ENCODE data around the gene CAPZA1. TPM values are rescaled to one million over a fixed set of nuclear protein-coding genes. Genes with fewer than 3 reads are reported as not detected.

CAPZA1 gene
- polyA plus RNA-seq (2013, experiment 1 of 4) = 153 TPM
- 149 TPM for polyA plus RNA-seq (2013, experiment 2 of 4)
- polyA plus RNA-seq (2013, experiment 3 of 4) = 116 TPM
- 124 TPM for polyA plus RNA-seq (2013, experiment 4 of 4)

DNA sequence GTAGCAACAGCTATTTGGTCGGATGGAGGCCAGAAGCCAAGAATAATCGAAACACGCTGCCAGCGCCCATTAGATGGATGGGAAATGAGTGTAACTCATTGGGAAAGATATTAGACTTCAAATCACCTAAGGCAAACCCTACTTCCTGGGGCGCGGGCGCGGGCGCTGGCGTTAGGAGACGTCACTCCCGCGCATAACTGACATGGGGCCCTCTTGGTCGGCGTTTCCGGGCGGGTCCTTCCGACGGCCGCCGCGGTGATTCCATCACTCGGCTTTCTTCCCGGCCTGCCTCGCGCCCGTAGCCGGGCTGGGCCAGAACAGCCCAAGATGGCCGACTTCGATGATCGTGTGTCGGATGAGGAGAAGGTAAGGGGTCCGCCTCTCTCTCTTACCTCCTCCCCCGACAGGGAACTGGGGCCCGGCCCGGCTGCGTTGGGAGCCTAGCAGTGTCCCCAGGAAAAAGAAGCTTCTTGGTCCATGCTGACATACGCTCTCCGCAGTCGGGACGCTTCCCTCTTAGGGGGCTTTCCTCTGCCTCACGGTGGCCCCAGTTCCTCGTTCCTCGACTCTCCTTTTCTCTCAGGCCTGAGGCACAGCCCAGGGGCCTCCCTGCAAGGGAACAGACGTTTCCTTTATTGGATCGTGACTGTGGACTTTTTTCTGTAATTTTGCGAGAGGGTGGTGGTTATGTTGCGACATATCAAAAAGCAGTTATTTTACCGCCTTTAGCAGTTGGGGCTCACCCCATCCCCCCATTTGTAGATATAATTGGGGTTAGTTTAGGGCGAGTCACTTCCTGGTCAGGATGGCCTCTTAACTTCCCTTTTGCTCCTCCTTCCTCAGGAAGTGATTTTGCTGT lies at the start of gene CAPZA1:
Gene CAPZA1 (plus strand): TSS at position 315 of the 859 bp plus-strand sequence. CDS start 13 bp downstream, at position 328.
- H3K27me3 ChIP-seq (ENCODE audit: control insufficient read depth, insufficient read depth, low read length, poor library complexity, severe bottlenecking) = no peaks in the 10 kb centered on the region
- peak within 1 kb of the TSS; percentile 83 for H3K4me3 ChIP-seq (ENCODE audit: insufficient read depth, low read depth, low read length)
- H3K27ac ChIP-seq (ENCODE audit: insufficient read depth, low read depth, low read length, poor library complexity, severe bottlenecking) = peak within 1 kb of the TSS; percentile 94
- no peaks in the 10 kb centered on the region for H3K9me3 ChIP-seq (ENCODE audit: control insufficient read depth, low read length)
- H3K36me3 ChIP-seq (ENCODE audit: control insufficient read depth, insufficient read depth, low read length) = no peaks in the 10 kb centered on the region
- 0% methylated on average over 50 of the region's 50 CpGs for WGBS, 2 experiments
- no peaks in the 10 kb centered on the region for H3K4me1 ChIP-seq (ENCODE audit: control insufficient read depth, insufficient read depth, low read length)

DNA sequence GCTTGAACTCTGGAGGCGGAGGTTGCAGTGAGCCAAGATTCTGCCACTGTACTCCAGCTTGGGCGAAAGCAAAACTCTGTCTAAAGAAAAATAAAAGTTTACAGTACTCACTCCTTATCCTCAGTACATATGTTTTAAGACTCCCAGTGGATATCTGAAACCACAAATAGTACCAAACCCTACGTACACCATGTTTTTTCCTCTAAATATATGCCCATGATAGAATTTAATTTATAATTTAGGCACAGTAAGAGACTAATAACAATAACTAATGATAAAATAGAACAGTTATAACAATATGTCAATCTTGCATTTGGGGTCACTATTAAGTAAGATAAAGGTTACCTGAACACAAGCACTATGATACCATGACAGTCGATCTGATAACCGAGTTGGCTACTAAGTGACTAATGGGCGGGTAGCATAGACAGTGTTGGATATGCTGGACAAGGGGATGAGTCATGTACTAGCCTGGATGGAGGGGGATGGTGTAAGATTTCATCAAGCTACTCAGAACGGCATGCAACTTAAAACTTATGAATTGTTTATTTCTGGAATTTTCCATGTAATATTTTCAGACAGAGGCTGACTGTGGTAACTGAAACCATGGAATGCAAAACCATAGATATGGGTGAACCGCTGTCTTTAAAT lies 44.4 kb upstream of the CAPZA1 start:
- Histone ChIP-seq H3K9me3 (ENCODE audit: control insufficient read depth, low read length) (no peaks in the 10 kb centered on the region), H3K27me3 (ENCODE audit: control insufficient read depth, insufficient read depth, low read length, poor library complexity, severe bottlenecking) (no peaks in the 10 kb centered on the region), H3K36me3 (ENCODE audit: control insufficient read depth, insufficient read depth, low read length) (peaks cover 12% of the 10 kb centered on the region), H3K27ac (ENCODE audit: insufficient read depth, low read depth, low read length, poor library complexity, severe bottlenecking) (no peak overlapping the region), H3K4me1 (ENCODE audit: control insufficient read depth, insufficient read depth, low read length) (no peaks in the 10 kb centered on the region), H3K4me3 (ENCODE audit: insufficient read depth, low read depth, low read length) (no peak overlapping the region)
- 96 to 97% methylated on average over 7 to 8 of the region's 8 CpGs for WGBS, 2 experiments

DNA sequence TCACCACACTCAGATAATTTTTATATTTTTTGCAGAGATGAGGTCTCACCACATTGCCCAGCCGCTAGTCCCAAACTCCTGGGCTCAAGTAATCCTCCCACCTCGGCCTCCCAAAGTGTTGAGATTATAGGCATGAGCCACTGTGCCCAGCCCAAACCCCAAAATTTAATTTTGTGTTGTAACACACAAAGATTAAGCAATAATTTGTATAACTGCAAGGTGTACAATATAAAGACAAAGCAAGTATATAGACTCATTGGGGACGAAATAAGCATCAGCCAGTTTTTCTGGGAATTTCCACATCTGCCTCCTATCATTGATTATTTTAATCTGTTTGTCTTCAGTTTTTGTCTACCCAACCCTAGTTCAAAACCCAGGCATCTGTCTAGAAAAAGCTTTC lies 43.4 kb upstream of the CAPZA1 start:
- Histone ChIP-seq H3K27me3 (ENCODE audit: control insufficient read depth, insufficient read depth, low read length, poor library complexity, severe bottlenecking) (no peaks in the 10 kb centered on the region), H3K27ac (ENCODE audit: insufficient read depth, low read depth, low read length, poor library complexity, severe bottlenecking) (no peak overlapping the region), H3K4me1 (ENCODE audit: control insufficient read depth, insufficient read depth, low read length) (no peaks in the 10 kb centered on the region), H3K9me3 (ENCODE audit: control insufficient read depth, low read length) (no peaks in the 10 kb centered on the region), H3K4me3 (ENCODE audit: insufficient read depth, low read depth, low read length) (no peak overlapping the region), H3K36me3 (ENCODE audit: control insufficient read depth, insufficient read depth, low read length) (peaks cover 12% of the 10 kb centered on the region)
- WGBS, 2 experiments = 88 to 97% methylated on average over 3 of the region's 3 CpGs

DNA sequence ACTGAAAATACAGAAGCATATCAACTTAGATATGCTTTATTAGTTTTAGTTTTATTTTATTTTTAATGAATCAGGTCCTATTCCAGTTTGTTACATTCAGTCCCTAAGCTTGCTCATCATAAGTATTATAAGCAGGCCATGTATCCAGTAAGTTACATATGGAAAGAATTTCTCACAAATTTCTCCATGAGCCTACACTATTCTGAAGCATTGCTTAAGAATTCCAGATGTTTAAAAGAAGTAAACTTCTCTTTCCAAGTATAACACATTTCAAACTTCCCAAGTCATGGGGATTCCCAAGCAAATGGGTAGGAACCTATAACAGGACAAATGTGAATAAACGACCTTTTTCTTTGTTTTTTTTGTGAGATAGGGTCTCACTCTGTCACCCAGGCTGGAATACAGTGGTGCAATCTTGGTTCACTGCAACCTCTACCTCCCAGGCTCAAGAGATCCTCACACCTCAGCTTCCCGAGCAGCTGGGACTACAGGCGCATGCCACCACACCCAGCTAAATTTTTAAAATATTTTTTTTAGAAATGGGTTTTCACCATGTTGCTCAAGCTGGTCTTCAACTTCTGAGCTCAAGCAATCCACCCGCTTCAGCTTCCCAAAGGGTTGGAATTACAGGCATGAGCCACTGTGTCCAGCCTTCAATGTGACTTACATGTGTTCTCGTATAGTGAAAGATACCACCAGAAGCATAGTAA lies 39.7 kb upstream of the CAPZA1 start:
- Histone ChIP-seq H3K36me3 (ENCODE audit: control insufficient read depth, insufficient read depth, low read length) (no peaks in the 10 kb centered on the region), H3K4me1 (ENCODE audit: control insufficient read depth, insufficient read depth, low read length) (no peaks in the 10 kb centered on the region), H3K9me3 (ENCODE audit: control insufficient read depth, low read length) (no peaks in the 10 kb centered on the region), H3K4me3 (ENCODE audit: insufficient read depth, low read depth, low read length) (no peak overlapping the region), H3K27ac (ENCODE audit: insufficient read depth, low read depth, low read length, poor library complexity, severe bottlenecking) (no peak overlapping the region), H3K27me3 (ENCODE audit: control insufficient read depth, insufficient read depth, low read length, poor library complexity, severe bottlenecking) (no peaks in the 10 kb centered on the region)
- 88 to 91% methylated on average over 5 of the region's 5 CpGs for WGBS, 2 experiments

DNA sequence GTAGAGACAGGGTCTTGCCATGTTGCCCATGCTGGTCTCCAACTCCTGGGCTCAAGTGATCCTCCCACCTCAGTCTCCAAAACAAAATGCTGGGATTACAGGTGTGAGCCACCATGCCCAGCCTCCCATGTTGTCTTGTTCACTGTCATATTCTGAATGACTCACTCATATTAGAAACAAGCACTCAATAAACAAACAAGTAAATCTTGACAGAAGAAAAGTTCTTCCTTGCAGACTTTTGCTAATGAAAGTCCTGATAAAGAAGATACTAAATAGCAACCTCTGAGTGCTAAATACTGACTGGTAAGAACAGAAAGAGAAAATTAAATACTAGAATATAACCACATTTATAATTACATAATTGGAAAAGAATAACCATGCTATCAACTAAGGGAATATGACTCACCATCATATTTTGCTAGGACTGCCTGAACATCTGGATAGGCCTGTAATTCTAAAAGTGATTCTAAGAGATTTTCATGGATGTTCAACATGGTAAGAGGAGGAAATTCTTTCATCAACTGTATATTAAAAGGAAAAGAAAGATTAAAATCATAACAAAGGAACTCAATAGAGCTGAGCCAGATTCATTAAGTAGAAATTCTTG lies 37.9 kb upstream of the CAPZA1 start:
- Histone ChIP-seq H3K4me1 (ENCODE audit: control insufficient read depth, insufficient read depth, low read length) (no peaks in the 10 kb centered on the region), H3K9me3 (ENCODE audit: control insufficient read depth, low read length) (no peaks in the 10 kb centered on the region), H3K27me3 (ENCODE audit: control insufficient read depth, insufficient read depth, low read length, poor library complexity, severe bottlenecking) (no peaks in the 10 kb centered on the region), H3K27ac (ENCODE audit: insufficient read depth, low read depth, low read length, poor library complexity, severe bottlenecking) (no peak overlapping the region), H3K36me3 (ENCODE audit: control insufficient read depth, insufficient read depth, low read length) (no peaks in the 10 kb centered on the region), H3K4me3 (ENCODE audit: insufficient read depth, low read depth, low read length) (no peak overlapping the region)

DNA sequence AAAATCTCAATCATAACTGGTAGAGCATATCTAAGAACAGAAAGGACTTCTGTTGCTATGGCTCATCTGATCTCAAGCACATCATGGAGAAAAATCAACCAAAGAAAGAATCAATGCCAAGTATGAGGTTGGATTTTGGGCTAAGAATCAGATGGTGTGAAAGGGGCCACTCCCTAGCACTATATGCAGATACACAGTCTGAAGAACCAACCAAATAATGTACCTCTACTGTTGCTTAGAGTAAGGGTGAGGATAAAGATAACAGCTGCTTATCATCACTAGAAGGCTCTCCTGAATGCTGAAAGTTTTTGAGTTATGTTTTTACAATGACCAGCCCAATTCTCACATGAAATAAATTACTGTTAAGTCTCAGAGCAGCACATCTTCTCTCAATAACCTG lies 36.3 kb upstream of the CAPZA1 start:
- Histone ChIP-seq H3K4me3 (ENCODE audit: insufficient read depth, low read depth, low read length) (no peak overlapping the region), H3K4me1 (ENCODE audit: control insufficient read depth, insufficient read depth, low read length) (no peaks in the 10 kb centered on the region), H3K27ac (ENCODE audit: insufficient read depth, low read depth, low read length, poor library complexity, severe bottlenecking) (no peak overlapping the region), H3K9me3 (ENCODE audit: control insufficient read depth, low read length) (no peaks in the 10 kb centered on the region), H3K27me3 (ENCODE audit: control insufficient read depth, insufficient read depth, low read length, poor library complexity, severe bottlenecking) (no peaks in the 10 kb centered on the region), H3K36me3 (ENCODE audit: control insufficient read depth, insufficient read depth, low read length) (no peaks in the 10 kb centered on the region)

DNA sequence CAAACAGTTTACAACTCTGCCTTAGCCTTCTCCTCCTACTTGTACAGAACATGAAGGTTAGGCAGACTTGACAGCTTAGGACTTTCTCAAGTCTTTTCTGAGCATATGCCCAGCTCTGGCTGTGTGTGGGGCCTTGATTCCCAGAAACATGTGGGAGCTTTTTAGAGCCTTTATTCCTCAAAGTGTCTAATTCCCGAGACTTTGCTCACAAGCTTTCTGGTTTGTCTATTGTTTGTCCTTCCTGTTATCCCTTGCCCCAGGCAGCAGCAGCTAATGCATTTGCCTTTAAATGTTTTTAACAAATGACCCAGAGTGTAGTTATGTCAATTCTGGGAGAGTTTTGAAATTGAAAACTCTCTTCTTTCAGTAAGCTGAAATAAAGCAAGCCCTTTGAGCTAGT lies 29.9 kb upstream of the CAPZA1 start:
- H3K4me3 ChIP-seq (ENCODE audit: insufficient read depth, low read depth, low read length) = no peak overlapping the region
- no peaks in the 10 kb centered on the region for H3K27me3 ChIP-seq (ENCODE audit: control insufficient read depth, insufficient read depth, low read length, poor library complexity, severe bottlenecking)
- H3K27ac ChIP-seq (ENCODE audit: insufficient read depth, low read depth, low read length, poor library complexity, severe bottlenecking) = no peak overlapping the region
- 98 to 100% methylated on average over 1 of the region's 1 CpG for WGBS, 2 experiments
- H3K36me3 ChIP-seq (ENCODE audit: control insufficient read depth, insufficient read depth, low read length) = peaks cover 16% of the 10 kb centered on the region
- no peaks in the 10 kb centered on the region for H3K4me1 ChIP-seq (ENCODE audit: control insufficient read depth, insufficient read depth, low read length)
- no peaks in the 10 kb centered on the region for H3K9me3 ChIP-seq (ENCODE audit: control insufficient read depth, low read length)

DNA sequence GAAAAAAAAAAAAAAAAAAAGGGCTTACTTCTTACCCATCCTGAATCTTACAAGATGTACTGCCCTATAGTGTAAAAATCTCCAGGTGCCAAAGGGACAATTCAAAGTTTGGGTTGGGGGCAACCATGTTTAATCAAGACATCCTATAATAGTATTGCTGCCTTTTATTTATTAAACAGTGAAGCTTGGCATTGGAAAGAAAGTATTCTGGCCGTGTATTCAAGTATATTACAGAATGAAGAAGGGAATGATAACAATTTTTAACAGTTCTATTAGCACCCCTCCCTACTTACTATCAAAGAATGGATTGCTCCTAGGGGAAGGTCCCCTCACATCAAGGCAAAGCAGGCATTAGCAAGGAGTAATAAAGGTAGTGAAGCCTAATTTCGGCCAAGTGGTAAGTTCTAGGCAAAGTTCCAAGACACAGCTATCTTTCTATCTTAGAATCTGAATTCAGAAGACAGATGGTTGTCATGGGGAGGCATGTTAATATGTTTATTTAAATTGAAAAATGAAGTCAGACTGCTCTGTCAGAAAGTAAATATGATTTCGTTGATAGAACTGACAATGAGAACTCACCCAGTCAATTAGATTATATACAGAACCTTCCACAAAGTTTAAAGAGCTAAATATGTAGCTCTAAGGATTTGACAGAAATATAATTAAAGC lies 25.3 kb upstream of the CAPZA1 start:
- H3K4me3 ChIP-seq (ENCODE audit: insufficient read depth, low read depth, low read length) = no peak overlapping the region
- no peaks in the 10 kb centered on the region for H3K27me3 ChIP-seq (ENCODE audit: control insufficient read depth, insufficient read depth, low read length, poor library complexity, severe bottlenecking)
- H3K9me3 ChIP-seq (ENCODE audit: control insufficient read depth, low read length) = no peaks in the 10 kb centered on the region
- 97% methylated on average over 2 of the region's 3 CpGs for WGBS, 2 experiments
- no peaks in the 10 kb centered on the region for H3K4me1 ChIP-seq (ENCODE audit: control insufficient read depth, insufficient read depth, low read length)
- H3K27ac ChIP-seq (ENCODE audit: insufficient read depth, low read depth, low read length, poor library complexity, severe bottlenecking) = no peak overlapping the region
- H3K36me3 ChIP-seq (ENCODE audit: control insufficient read depth, insufficient read depth, low read length) = peaks cover 16% of the 10 kb centered on the region

DNA sequence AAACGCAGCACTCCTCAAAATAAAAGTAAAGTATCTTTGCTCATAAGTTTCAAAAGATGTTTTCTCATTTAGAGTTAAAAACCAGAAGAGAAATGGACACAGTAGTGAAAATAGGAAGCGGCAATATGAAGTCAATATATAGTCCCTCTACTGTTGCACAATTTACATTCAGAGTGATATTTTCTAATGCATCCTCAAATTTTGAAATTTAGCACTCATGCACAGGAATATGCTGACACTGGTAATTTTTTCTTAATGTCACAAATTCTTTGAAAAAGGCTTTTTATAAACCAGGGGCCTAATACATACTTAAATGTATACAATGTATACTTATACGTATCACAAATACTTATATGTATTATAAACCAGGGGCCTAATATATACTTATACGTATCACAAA lies 20.2 kb upstream of the CAPZA1 start:
- no peak overlapping the region for H3K4me3 ChIP-seq (ENCODE audit: insufficient read depth, low read depth, low read length)
- H3K27me3 ChIP-seq (ENCODE audit: control insufficient read depth, insufficient read depth, low read length, poor library complexity, severe bottlenecking) = no peaks in the 10 kb centered on the region
- H3K36me3 ChIP-seq (ENCODE audit: control insufficient read depth, insufficient read depth, low read length) = peaks cover 9% of the 10 kb centered on the region
- 89 to 98% methylated on average over 1 to 3 of the region's 4 CpGs for WGBS, 2 experiments
- no peak overlapping the region for H3K27ac ChIP-seq (ENCODE audit: insufficient read depth, low read depth, low read length, poor library complexity, severe bottlenecking)
- H3K9me3 ChIP-seq (ENCODE audit: control insufficient read depth, low read length) = no peaks in the 10 kb centered on the region
- no peaks in the 10 kb centered on the region for H3K4me1 ChIP-seq (ENCODE audit: control insufficient read depth, insufficient read depth, low read length)
